ENCODE measurements around the gene PTGER4. TPM values are rescaled to one million over a fixed set of nuclear protein-coding genes. Genes with fewer than 3 reads are reported as not detected.
"Not testable (repeated sequence)": the region's sequence is repeated elsewhere in the genome, so short reads cannot be mapped to it uniquely, and the experiment has no call there.

Gene PTGER4
- polyA plus RNA-seq (ENCODE audit: low read depth in 6 of 6): 10 to 100 TPM; 21.4 to 66.3 (median 38.7) TPM

GRCh38 chr5:40679913-40680681 is at the start of gene PTGER4:
Gene PTGER4 (plus strand): TSS chr5:40679915. CDS start chr5:40680994, 1,079 bp downstream.
- ATAC-seq (ENCODE audit: low read depth in 2 of 2): peak; percentile 3 to 4
- peak within 1 kb of the TSS; percentile 91 to 100 (median 99) for H3K4me3 Mint-ChIP-seq
- no peaks in the 10 kb centered on the region for H3K27me3 Mint-ChIP-seq
- peak within 1 kb of the TSS; percentile 96 to 99 (median 98) for H3K27ac Mint-ChIP-seq
- H3K9me3 Mint-ChIP-seq: no peaks in the 10 kb centered on the region
- peak; percentile 33 for DNase-seq
- no peaks in the 10 kb centered on the region for H3K36me3 Mint-ChIP-seq
- peaks cover 47 to 65% (median 52%) of the 10 kb centered on the region in 3 donors for H3K4me1 Mint-ChIP-seq

- Mint-ChIP-seq H3K36me3 (no peaks in the 10 kb centered on the region), H3K27me3 (no peaks in the 10 kb centered on the region), H3K4me1 (peaks cover 6 to 24% (median 22%) of the 10 kb centered on the region in 3 donors), H3K4me3 (no peak overlapping the region), H3K27ac (peak overlapping the region in 2 of 6 donors; percentile 2 to 31), H3K9me3 (peaks cover 0 to 2% (median 0%) of the 10 kb centered on the region in 7 donors)
- no peak for DNase-seq
- ATAC-seq (ENCODE audit: low read depth in 2 of 2): peak; percentile 22 to 26
Measured at GRCh38 chr5:40630126-40630525, 49.6 kb upstream of the PTGER4 start.

- Mint-ChIP-seq H3K9me3 (peaks cover 0 to 12% (median 6%) of the 10 kb centered on the region in 7 donors), H3K4me3 (no peak overlapping the region), H3K4me1 (peaks cover 6 to 24% (median 22%) of the 10 kb centered on the region in 3 donors), H3K36me3 (peaks cover 6 to 8% of the 10 kb centered on the region in 2 donors), H3K27me3 (no peaks in the 10 kb centered on the region), H3K27ac (no peak overlapping the region)
- no peak for DNase-seq
- no peak for ATAC-seq (ENCODE audit: low read depth in 2 of 2)
Measured at GRCh38 chr5:40631236-40631635, 48.5 kb upstream of the PTGER4 start.

DNA sequence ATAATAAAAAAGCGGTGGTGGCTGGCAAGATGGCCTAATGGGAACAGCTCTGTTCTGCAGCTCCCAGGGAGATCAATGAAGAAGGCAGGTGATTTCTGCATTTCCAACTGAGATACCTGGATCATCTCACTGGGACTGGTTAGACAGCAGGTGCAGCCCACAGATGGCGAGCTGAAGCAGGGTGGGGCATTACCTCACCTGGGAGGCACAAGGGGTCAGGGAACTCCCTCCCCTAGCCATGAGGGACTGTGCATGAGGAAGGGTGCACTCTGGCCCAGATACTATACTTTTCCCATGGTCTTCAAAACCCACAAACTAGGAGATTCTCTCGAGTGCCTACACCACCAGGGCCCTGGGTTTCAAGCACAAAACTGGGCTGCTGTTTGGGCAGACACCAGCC is 45.6 kb upstream of the PTGER4 start:
- H3K9me3 Mint-ChIP-seq: peaks cover 0 to 25% (median 20%) of the 10 kb centered on the region in 7 donors
- DNase-seq: no peak
- H3K36me3 Mint-ChIP-seq: peaks cover 15 to 17% of the 10 kb centered on the region in 2 donors
- no peaks in the 10 kb centered on the region for H3K27me3 Mint-ChIP-seq
- H3K4me1 Mint-ChIP-seq: peaks cover 6 to 10% (median 8%) of the 10 kb centered on the region in 3 donors
- ATAC-seq (ENCODE audit: low read depth in 2 of 2): no peak
- no peak overlapping the region for H3K27ac Mint-ChIP-seq
- H3K4me3 Mint-ChIP-seq: no peak overlapping the region

DNA sequence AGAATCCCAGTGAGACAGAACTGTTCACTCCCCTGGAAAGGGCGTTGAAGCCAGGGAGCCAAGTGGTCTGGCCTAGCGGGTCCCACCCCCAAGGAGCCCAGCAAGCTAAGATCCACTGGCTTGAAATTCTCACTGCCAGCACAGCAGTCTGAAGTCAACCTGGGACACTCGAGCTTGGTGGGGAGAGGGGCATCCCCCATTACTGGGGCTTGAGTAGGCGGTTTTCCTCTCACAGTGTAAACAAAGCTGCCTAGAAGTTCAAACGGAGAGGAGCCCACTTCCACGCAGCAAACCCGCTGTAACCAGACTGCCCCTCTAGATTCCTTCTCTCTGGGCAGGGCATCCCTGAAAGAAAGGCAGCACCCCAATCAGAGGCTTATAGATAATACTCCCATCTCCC is 45.1 kb upstream of the PTGER4 start:
- H3K27me3 Mint-ChIP-seq: no peaks in the 10 kb centered on the region
- no peak for DNase-seq
- no peak overlapping the region for H3K4me3 Mint-ChIP-seq
- H3K4me1 Mint-ChIP-seq: peaks cover 6 to 9% (median 8%) of the 10 kb centered on the region in 3 donors
- ATAC-seq (ENCODE audit: low read depth in 2 of 2): no peak
- H3K27ac Mint-ChIP-seq: no peak overlapping the region
- H3K36me3 Mint-ChIP-seq: peaks cover 15 to 17% of the 10 kb centered on the region in 2 donors
- peaks cover 0 to 27% (median 20%) of the 10 kb centered on the region in 7 donors for H3K9me3 Mint-ChIP-seq

DNA sequence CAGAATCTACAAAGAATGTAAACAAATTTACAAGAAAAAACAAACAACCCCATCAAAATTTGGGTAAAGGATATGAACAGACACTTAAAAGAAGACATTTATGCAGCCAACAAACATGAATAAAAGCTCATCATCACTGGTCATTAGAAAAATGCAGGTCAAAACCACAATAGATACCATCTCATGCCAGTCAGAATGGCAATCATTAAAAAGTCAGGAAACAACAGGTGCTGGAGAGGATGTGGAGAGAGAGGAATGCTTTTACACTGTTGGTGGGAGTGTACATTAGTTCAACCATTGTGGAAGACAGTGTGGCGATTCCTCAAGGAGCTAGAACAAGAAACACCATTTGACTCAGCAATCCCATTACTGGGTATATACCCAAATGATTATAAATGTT is 40.2 kb upstream of the PTGER4 start:
- ATAC-seq (ENCODE audit: low read depth in 2 of 2); DNase-seq; H3K4me1 Mint-ChIP-seq; H3K4me3 Mint-ChIP-seq; H3K27me3 Mint-ChIP-seq: not testable (repeated sequence)
- H3K9me3 Mint-ChIP-seq: peaks cover 0 to 30% (median 25%) of the 10 kb centered on the region in 7 donors
- peak overlapping the region in 1 of 6 donors; percentile 19 for H3K27ac Mint-ChIP-seq
- peaks cover 15 to 17% of the 10 kb centered on the region in 2 donors for H3K36me3 Mint-ChIP-seq

DNA sequence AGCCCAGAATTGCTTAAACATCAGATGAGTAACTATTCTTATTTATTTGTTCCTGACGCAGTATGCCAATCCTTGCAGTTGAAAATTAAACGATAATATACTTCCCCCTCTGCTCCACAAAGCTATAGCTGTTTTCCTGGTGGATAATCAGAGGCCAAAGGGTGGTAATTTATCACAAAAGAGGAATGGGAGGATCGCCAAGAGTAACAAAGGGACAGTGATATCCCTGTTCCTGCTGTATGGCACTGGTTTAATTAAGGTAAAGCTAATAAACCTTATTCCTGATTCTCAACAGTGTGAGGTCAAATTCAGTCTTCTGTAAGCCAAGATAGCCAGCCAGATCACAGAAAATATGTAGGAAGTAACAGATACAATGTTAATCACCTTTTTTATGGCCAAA is 33.4 kb upstream of the PTGER4 start:
- Mint-ChIP-seq H3K9me3 (peaks cover 0 to 4% (median 0%) of the 10 kb centered on the region in 7 donors), H3K36me3 (peaks cover 0 to 4% of the 10 kb centered on the region in 2 donors), H3K4me1 (peaks cover 7 to 14% (median 11%) of the 10 kb centered on the region in 3 donors), H3K4me3 (no peak overlapping the region), H3K27ac (no peak overlapping the region), H3K27me3 (no peaks in the 10 kb centered on the region)
- ATAC-seq (ENCODE audit: low read depth in 2 of 2) (no peak), DNase-seq (no peak)

DNA sequence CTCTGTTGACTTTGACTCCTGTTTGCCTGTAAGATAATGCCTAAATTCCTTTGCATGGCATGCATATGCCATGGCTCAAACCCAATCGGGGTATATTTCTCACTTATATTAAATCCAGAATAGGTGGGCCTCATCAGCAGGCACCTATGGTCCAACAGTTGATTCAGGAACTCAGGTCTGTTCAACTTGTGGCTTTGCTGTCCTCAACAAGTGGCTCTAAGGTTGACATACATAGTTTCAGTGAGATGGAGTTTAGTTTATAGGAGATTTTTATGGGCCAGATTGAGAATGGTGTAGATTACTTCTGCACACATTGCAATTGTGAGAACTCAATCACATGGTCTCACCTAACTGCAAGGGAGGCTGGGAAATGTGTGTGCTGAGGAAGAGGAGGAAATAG is 31.6 kb upstream of the PTGER4 start:
- no peak for DNase-seq
- no peaks in the 10 kb centered on the region for H3K27me3 Mint-ChIP-seq
- peaks cover 0 to 4% of the 10 kb centered on the region in 2 donors for H3K36me3 Mint-ChIP-seq
- H3K4me3 Mint-ChIP-seq: no peak overlapping the region
- ATAC-seq (ENCODE audit: low read depth in 2 of 2): no peak
- H3K27ac Mint-ChIP-seq: peak overlapping the region in 1 of 6 donors; percentile 51
- peaks cover 0 to 4% (median 0%) of the 10 kb centered on the region in 7 donors for H3K9me3 Mint-ChIP-seq
- peaks cover 19 to 29% (median 20%) of the 10 kb centered on the region in 3 donors for H3K4me1 Mint-ChIP-seq

- ATAC-seq (ENCODE audit: low read depth in 2 of 2): peak; percentile 72 to 77
- peak overlapping the region in 5 of 6 donors; percentile 12 to 91 (median 56) for H3K27ac Mint-ChIP-seq
- peak overlapping the region in 1 of 8 donors; percentile 3 for H3K4me3 Mint-ChIP-seq
- peaks cover 0 to 4% of the 10 kb centered on the region in 2 donors for H3K36me3 Mint-ChIP-seq
- H3K9me3 Mint-ChIP-seq: peaks cover 0 to 1% (median 0%) of the 10 kb centered on the region in 7 donors
- DNase-seq: no peak
- H3K27me3 Mint-ChIP-seq: no peaks in the 10 kb centered on the region
- H3K4me1 Mint-ChIP-seq: peaks cover 31 to 43% (median 33%) of the 10 kb centered on the region in 3 donors
Measured at GRCh38 chr5:40649463-40650030, 30.2 kb upstream of the PTGER4 start.

DNA sequence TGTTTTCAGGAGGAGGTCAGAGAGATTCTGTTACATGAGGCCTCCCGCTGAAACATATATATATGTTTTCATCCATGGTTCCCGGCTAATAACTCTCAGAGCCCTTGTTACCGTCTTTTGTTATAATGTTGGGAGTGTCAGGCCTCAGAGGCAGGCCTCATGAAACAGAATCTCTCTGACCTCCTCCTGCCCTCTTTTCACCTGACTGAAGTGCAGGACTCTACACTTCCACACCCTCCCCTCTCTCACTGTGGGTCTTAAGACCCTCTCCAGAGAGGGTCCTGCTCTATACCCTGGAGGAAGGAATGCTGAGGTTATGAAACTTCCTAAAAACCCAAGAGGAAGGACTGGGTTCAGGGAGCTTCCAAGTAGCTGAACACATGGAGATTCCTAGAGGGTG is 28.5 kb upstream of the PTGER4 start:
- Mint-ChIP-seq H3K27ac (no peak overlapping the region), H3K4me3 (no peak overlapping the region), H3K36me3 (peaks cover 0 to 4% of the 10 kb centered on the region in 2 donors), H3K9me3 (no peaks in the 10 kb centered on the region), H3K4me1 (peaks cover 33 to 47% (median 33%) of the 10 kb centered on the region in 3 donors), H3K27me3 (no peaks in the 10 kb centered on the region)
- ATAC-seq (ENCODE audit: low read depth in 2 of 2) (no peak), DNase-seq (no peak)

- no peaks in the 10 kb centered on the region for H3K9me3 Mint-ChIP-seq
- peaks cover 0 to 4% of the 10 kb centered on the region in 2 donors for H3K36me3 Mint-ChIP-seq
- H3K27me3 Mint-ChIP-seq: no peaks in the 10 kb centered on the region
- peak overlapping the region; percentile 2 to 69 (median 52) for H3K27ac Mint-ChIP-seq
- ATAC-seq (ENCODE audit: low read depth in 2 of 2): no peak
- no peak for DNase-seq
- H3K4me1 Mint-ChIP-seq: peaks cover 33 to 47% (median 33%) of the 10 kb centered on the region in 3 donors
- H3K4me3 Mint-ChIP-seq: peak overlapping the region in 5 of 8 donors; percentile 14 to 75 (median 57)
Measured at GRCh38 chr5:40652441-40653220, 27.1 kb upstream of the PTGER4 start.

DNA sequence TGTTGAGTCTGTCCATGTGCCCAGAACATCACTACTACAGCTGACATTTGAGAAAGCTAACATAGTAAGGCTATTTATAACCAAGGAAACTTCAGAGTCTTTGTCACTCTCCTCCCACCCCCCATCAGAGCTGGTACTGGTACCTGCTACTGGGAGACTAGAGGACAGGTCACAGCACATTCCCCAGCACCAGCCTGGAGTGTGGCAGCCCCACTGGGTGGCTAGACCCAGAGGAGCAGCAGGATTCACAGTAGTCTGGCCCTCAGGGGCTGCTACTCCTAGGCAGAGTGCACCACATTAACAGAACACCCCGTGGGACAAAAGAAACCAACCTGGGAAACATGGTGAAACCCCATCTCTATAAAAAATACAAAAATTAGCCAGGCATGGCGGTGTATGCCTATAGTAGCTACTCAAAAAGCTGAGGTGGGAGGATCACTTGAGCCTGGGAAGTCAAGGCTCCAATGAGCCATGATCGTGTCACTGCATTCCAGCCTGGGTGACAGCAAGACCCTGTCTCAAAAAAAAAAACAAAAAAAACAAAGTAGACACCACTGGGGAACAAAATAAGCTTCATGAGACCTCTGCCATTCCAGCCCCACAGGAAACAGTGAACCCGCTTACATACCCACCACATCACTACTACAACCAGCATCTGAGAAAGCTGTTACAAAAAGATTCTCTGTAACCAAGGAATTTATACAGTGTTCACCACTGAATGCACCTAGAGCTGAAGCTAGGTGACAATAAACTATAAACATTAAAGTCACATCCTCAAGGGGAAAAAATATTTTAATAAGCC is 26.3 kb upstream of the PTGER4 start:
- Mint-ChIP-seq H3K4me1 (peaks cover 30 to 47% (median 33%) of the 10 kb centered on the region in 3 donors), H3K27me3 (no peaks in the 10 kb centered on the region)
- ATAC-seq (ENCODE audit: low read depth in 2 of 2): peak; percentile 56 to 67

More for the DNA sequence above, 26.3 kb upstream of the PTGER4 start:
- H3K9me3 Mint-ChIP-seq: no peaks in the 10 kb centered on the region
- peak overlapping the region in 7 of 8 donors; percentile 14 to 82 (median 57) for H3K4me3 Mint-ChIP-seq
- DNase-seq: no peak
- peak overlapping the region; percentile 15 to 91 (median 66) for H3K27ac Mint-ChIP-seq
- H3K36me3 Mint-ChIP-seq: no peaks in the 10 kb centered on the region

Measured in naive B cell (primary cell).